Stomach (tissue), 4 donors: Measurements from ENCODE around the gene PDE4D.

ENCODE experiments used
- POLR2A ChIP-seq, 4 donors: fragments of 450-650 bp; IDR thresholded peaks; one replicate each; pipeline ENCODE4 v1.6.1; 2016; ENCODE audit warnings: antibody characterized with exemption in 4 of 4, control low read depth in 2 of 4, mild to moderate bottlenecking in 1 of 4, moderate library complexity in 1 of 4
- TF ChIP-seq, protein P1 (sequence below), 7 experiments: fragments of 450-650 bp in 4 of 7; fragments of 200-600 bp in 3 of 7; sonication (generic) in 3 of 7; IDR thresholded peaks; one replicate each; pipeline ENCODE4 v1.5.1; 2016 to 2019; ENCODE audit warnings: antibody characterized with exemption in 7 of 7, control low read depth in 2 of 7, mild to moderate bottlenecking in 1 of 7

DNA sequence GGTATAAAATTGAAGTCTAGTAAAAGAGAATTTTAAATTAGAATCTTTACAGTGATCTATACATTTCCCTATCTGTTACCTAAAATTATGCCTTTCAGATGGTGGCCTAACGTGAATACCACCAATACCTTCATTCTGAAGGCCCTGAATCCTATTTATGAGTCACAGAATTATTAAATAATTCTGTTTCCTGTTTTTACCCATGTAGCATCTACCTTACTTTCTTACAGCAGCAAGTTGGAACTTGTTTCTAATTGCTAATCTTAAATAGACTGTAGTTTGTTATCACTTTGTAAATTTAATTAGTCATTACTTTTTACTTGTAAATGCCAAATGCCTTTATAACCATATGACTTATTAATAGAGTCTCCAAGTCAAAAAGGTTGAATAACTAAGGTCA lies 135.0 kb downstream of the PDE4D start:
- TF ChIP-seq, protein P1, sequence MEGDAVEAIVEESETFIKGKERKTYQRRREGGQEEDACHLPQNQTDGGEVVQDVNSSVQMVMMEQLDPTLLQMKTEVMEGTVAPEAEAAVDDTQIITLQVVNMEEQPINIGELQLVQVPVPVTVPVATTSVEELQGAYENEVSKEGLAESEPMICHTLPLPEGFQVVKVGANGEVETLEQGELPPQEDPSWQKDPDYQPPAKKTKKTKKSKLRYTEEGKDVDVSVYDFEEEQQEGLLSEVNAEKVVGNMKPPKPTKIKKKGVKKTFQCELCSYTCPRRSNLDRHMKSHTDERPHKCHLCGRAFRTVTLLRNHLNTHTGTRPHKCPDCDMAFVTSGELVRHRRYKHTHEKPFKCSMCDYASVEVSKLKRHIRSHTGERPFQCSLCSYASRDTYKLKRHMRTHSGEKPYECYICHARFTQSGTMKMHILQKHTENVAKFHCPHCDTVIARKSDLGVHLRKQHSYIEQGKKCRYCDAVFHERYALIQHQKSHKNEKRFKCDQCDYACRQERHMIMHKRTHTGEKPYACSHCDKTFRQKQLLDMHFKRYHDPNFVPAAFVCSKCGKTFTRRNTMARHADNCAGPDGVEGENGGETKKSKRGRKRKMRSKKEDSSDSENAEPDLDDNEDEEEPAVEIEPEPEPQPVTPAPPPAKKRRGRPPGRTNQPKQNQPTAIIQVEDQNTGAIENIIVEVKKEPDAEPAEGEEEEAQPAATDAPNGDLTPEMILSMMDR (IDR thresholded peaks at IDR 0.05): no peak
- TF ChIP-seq POLR2A (IDR thresholded peaks at IDR 0.05): no peak
